HG02759 (cell line): ENCODE measurements around the gene GLB1L.
"Not testable (repeated sequence)": the region's sequence is repeated elsewhere in the genome, so short reads cannot be mapped to it uniquely, and the experiment has no call there.

Source experiments
- ATAC-seq: cut with Tn5 transposase; IDR thresholded peaks from one replicate; pipeline ENCODE4 v1.9.1; 2021; ENCODE audit warnings: mild to moderate bottlenecking, moderate library complexity; ENCODE audit not compliant: unreplicated experiment

GLB1L gene

DNA sequence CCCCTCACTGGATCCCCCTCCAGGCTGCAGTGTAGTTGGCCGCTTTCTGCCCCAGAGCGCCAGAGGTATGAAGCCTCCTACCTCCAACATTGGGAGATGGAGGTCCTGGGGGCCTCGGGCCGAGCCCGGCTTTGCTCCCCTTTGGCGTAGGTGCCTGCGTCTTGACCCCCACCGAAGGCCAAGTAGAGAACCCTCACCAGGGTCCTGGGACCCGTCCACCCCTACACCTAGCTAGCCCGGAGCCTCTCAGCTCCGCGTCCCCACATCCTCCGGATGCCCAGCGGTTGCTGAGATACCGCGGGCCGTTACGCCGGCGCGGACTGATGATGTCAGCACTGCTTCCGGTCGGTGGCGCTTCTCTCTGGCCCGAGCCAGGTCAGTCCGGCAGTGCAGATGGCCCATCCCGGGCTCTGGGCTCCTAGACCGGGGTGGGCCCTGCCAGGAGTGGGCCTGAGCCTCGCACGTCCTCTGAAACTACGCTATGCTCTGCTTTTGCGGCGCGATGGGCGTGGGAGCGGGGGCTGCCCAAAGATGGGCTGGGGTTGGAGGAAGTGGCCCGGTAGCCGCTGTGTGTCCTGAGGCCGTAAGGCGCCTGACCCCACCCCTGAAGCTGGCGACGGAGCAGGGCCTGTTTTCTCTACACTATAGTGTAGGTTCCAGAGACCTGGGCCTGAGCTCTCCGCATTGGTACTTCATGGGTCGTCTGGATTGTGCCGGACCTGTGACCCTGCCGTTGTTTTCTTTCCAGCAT, at the start of gene GLB1L, which contains the start of gene STK16:
TSS of gene GLB1L (minus strand) at position 297 of the 751 bp plus-strand sequence. CDS start 1,871 bp downstream, outside the sequence.
TSS of gene STK16 (plus strand) at position 332 of the 751 bp plus-strand sequence. CDS start 521 bp downstream, outside the sequence.
- ATAC-seq, result peak; percentile 79

GRCh38 chr2:219294356-219295351, 49.4 kb upstream of the GLB1L start:
- peak; percentile 87 for ATAC-seq

GRCh38 chr2:219293736-219294231, 48.5 kb upstream of the GLB1L start:
- ATAC-seq, result no peak

- no peak for ATAC-seq
Observed at GRCh38 chr2:219292616-219293015, 47.4 kb upstream of the GLB1L start.

DNA sequence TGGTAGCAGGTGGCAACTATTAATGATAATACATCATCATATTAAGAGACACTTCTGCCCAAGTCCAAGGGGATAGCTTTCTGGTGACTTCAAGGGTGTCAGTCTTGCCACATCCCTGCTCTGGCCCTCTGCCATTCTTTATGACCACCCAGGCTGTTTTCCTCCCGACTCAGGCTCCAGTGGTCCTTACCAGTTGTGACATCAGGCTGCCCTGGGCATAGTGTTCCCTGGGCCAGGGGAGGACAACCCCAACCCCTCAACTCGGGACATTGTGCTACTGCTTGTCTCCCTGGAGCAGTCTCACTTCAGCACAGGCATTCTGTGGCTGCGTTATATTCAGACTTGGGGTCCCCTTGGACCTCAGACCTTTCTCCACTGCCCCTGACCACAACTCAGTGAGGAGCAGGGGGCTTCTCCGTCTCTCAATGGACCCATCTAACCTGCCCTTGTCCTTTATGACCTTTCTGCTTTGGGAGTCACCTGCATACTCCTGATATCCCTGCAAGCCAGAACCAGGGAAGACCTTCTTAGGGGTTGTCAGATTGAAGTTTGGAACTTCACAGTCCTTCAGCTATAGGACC, 46.8 kb upstream of the GLB1L start:
- no peak for ATAC-seq

DNA sequence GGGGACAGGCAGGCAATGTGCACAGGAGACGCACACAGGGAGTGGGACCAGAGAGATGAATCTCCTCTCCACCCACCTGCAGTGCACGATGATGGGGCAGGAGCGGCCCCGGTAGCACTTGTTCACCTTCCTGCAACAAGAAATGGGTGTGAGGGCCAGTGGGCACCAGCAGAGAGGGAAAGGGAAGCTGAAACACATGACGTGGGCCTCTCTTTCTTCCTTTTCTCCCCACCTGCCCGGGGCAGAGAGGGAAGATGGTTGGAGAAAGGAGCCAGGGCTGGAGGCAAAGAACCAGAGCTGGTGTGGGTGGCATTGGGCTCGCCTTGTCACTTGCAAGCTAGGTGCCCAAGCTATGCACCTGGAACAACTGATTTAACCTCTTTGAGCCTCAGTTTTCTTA, 46.1 kb upstream of the GLB1L start:
- no peak for ATAC-seq

DNA sequence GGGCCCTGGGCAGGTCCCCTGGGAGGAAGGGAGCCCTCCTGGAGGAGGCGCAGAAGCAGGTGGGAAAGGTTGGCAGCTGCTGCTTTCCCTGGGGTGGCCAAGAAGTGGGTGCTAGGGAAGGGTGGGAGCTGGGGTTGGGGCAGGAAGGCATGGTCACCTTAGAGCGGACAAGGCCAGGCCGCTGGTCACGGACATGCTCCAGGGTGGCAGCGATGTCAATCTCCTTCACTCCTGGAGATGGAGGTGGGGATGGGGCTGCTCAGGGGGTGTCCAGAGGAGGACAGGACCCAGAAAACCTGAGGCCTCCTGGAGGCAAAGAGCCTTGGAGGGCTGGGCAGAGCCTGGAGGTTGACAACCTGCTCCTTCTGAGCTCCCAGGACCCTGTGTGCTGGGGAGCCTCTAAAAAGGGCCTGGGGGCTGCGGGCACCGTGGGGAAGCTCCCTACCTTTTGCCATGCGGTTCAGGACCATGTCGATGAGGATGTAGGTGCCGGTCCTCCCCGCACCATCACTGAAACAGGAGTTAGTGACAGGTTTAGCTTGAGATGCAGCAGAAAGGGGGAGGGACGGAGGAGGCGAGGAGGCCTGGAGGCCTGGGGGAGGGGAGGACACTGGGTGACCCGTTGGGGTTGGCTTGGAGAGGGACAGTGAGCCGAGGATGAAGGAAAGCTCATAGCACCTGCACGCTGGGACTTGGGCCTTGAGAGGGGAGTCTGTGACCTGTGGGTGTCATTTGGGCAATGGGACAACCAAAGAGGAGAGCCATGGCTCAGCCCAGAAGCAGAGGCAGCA, 45.3 kb upstream of the GLB1L start:
- no peak for ATAC-seq

DNA sequence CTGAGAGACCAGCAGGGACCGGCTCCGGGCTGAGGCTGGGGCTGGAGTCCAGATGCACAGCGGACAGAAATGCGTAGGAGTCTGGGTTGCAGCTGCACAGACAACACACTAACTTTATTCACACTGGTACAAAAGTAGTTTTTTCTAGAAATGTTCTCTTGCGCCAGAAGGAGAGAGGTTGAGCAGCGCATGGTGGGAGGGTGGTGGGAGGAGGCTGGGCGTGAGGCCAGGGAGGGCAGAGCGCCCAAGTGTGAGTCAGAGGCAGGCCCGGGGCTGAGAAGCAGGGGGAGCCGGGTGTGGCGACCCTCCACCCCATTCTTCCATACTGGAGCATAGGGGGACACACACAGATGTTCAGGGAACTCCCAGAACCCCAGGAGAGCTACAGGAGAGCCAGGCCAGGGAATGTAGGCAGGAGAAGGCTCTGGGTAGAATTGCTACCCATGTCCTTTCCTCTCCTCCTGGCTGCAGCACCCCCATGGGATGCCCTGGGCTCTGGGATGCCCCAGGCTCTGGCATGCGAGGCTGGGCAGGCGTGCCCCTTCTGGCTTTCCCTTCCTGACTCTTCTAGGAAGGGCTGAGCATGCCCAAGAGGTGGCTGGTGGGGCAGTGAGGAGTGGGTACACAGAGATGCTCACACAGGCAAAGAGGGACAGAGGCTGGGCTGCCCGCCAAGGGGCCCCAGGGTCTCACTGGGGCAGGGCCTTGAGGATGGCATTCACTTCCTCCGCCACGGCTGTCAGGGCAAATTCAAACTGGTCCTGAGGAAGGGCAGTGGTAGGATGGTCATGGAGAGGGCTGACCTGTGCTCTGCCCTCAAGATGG, 44.5 kb upstream of the GLB1L start:
- ATAC-seq, result no peak

DNA sequence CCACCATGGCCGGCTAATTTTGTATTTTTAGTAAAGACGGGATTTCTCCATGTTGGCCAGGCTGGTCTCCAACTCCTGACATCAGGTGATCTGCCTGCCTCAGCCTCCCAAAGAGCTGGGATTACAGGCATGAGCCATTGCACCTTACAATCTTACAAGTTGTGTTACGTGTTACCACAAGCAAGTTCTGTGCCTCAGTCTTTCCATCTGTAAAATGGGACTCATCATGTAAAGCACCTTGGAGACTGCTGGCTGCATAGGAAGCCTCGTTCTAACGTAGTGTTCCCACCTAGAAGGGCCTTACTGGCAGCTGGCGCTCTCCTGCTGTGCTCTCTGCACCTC, 43.9 kb upstream of the GLB1L start:
- no peak for ATAC-seq

DNA sequence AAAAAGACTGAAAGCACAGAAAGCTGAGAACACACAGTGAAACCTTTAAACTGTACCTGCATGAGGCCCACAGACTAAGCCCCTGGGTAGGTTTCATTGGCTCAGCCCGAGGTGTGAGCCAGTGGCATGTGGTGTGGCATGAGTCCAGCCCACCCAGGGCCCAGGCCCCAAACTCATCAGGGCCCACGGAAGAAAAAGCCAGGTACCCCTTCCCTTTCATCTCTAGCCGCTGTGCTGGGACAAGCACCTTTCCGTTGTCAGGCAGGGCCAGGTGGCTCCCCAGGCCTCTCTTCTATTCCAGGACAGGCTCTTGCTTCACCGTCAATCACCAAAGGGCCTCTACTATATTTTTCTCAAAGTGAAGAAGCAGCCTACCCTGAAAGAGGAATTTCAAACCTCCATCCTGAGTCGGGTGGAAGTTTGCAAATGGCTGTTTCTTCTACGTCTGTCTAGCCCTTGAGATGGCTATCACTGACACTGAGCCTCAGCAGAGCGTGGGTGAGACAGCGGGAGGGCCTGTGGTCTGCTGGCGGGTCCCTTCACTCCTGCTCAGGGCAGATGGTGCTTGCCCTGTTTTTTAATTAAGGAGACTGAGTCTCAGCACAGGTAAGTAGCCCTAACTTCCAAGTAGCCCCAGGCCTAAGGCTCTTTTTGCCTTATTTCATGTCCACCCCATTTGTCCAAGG, 42.5 kb upstream of the GLB1L start:
- no peak for ATAC-seq

- not testable (repeated sequence) for ATAC-seq
Observed at GRCh38 chr2:219287116-219287440, 41.8 kb upstream of the GLB1L start.

DNA sequence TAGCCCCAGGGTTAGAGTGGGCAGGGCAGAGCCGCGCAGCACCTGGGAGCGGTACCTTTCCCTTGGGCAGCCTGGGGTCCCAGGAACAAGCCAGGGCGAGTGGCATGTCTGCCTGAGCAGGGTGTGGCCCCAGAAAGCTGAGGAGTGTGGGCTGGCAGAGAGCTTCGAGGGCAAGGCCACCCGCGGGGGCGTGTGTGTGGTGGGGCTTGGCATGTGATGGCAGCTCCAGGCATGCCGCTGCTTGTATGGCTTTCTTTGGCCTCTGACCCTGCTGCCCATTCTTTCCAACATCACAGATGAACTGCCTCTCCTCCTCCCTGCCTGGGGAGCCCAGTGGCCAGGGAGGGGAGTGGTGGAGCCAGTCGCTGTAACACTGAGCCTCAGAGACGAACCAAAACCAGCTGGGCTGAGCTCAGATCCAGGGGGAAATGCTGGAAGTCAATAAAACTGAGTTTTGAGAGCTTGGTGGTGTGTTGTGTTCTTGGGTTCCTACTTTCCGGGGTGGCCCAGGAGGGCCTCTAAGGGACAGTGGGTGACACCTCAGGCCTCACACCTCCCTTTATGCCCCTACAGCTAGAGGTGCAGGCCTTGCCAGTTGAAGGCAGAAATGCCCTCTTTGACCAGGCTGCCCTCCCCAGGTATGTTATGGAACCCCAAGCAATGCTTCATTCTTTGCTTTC, 41.3 kb upstream of the GLB1L start:
- ATAC-seq, result no peak

DNA sequence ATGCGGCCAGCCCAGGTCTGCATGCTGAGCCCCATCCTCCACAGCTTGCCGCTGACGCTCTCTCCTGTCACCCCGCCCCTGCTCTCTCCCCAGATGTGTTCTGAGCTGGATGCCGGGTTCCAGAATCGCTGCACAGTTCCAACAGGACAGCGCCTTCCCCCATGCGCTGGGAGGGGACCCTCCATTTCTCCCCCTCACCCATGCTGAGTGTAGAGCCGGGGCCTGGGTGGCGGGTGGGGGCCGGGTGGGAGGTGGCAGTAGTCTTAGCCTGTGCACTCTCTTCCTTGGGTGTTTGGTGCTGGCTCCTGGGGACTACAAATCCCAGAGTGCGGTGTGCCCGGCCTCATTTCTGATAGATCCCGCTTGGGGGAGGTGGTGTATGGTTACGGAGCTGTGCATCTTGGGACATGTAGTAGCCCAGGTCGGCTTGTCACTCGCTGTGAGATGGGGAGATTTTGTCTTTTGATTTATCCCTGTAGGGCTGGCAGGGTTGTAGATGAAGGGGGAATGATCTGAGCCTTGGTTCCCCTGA, 40.7 kb upstream of the GLB1L start:
- no peak for ATAC-seq

GRCh38 chr2:219285373-219285735, 40.1 kb upstream of the GLB1L start:
- ATAC-seq, result no peak

DNA sequence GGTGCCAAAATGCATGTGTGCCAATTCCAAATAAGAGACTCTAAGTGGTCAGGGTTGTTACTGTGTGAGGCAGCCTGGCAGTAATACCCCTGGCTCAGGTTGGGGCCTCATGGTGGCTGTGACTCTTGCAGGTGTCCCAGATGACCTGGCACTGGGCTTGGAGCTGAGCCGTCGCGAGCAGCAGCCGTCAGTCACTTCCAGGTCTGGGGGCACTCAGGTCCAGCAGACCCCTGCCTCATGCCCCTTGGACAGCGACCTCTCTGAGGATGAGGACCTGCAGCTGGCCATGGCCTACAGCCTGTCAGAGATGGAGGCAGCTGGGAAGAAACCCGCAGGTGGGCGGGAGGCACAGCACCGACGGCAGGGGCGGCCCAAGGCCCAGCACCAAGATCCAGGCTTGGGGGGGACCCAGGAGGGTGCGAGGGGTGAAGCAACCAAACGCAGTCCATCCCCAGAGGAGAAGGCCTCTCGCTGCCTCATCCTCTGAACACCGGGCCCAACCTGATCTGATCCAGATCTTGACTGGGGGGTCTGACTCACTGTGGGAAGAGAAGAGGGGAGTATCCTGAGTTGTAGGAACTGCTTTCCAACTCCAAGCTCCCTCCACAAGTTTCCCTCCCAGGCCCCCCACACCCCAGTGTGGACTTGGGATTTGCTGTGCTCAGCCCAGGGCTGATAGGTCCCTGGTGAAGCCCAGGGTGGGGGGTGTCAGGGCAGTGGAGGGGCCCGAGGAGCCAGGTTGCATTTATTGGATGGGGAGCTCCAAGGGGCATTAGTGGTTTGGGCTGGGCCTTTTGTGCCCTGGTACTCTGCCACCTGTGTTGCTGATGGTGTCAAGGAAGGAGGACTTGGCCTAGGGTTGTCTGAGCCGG, 39.5 kb upstream of the GLB1L start:
- ATAC-seq, result no peak

DNA sequence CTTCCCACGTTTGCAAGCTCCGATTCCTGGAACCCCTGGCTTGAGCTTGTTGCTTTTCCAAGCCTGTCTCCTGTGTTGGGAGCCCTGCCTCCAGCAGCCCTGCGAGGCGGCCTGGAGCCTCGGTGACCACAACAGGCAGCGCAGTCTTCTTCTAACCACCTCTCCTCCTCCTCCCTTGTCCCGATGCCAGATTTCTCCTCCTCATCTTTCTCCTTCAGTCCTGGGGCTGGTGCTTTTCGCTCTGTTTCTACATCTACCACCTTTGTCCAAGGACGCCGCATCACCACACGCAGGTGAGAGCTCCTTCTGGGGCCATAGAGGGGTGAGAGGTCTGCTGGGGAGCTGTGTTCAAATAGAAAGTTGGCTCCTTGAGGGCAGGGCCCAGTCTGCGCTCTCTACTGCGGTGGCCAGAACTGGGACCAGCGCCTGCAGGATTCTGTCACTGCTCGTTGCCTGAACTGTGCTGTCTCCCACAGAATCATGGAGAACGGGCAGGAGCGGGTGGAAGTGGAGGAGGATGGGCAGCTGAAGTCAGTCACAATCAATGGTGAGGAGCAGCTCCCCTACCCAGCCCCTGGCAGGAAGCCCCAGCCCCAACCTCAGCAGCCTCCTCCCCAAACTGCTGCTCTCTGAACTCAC, 37.8 kb upstream of the GLB1L start:
- no peak for ATAC-seq

- no peak for ATAC-seq
Observed at GRCh38 chr2:219282375-219282774, 37.1 kb upstream of the GLB1L start.
